ENCODE results near the gene HSF5. TPM values are rescaled to one million over a fixed set of nuclear protein-coding genes. Genes with fewer than 3 reads are reported as not detected.

Gene HSF5
- total RNA-seq, 1 experiment from 2014 or later = not detected

- no peak overlapping the region for H2AFZ ChIP-seq (ENCODE audit: low read length)
- no peak overlapping the region for H2BK15ac ChIP-seq (ENCODE audit: low read depth, low read length)
- H3K9me3 Mint-ChIP-seq = no peaks in the 10 kb centered on the region
- H2BK120ac ChIP-seq (ENCODE audit: low read depth, low read length, poor library complexity, severe bottlenecking) = no peak overlapping the region
- H3K79me1 ChIP-seq (ENCODE audit: insufficient read depth, low read depth, low read length, poor library complexity, severe bottlenecking) = no peaks in the 10 kb centered on the region
- no peak overlapping the region for H3K4me2 ChIP-seq (ENCODE audit: insufficient read depth, insufficient read length, low read length)
- H3K79me2 ChIP-seq (ENCODE audit: insufficient read depth, low read length) = no peaks in the 10 kb centered on the region
- H4K8ac ChIP-seq (replicated peaks; ENCODE audit: insufficient read length, low read depth, low read length) = no peak overlapping the region
- peaks cover 98% of the 10 kb centered on the region for H3K27me3 Mint-ChIP-seq (ENCODE audit: low read depth)
- H3K4me1 Mint-ChIP-seq = peaks cover 44 to 45% of the 10 kb centered on the region in 2 experiments
- H3K9ac ChIP-seq (ENCODE audit: extremely low read depth, insufficient read length, low read length) = no peak overlapping the region
- no peak overlapping the region for H3T11ph ChIP-seq (ENCODE audit: low read length)
- H3K4me1 ChIP-seq (ENCODE audit: insufficient read depth, low read length) = peaks cover 9% of the 10 kb centered on the region; the same call in 1 of the 2 replicates
- no peak overlapping the region for H3K23ac ChIP-seq (ENCODE audit: insufficient read length, low read depth, low read length)
- H2BK12ac ChIP-seq (ENCODE audit: insufficient read length, low read depth, low read length) = no peak overlapping the region
- no peak overlapping the region for H4K91ac ChIP-seq (ENCODE audit: insufficient read length, low read depth, low read length)
- no peak overlapping the region for H3K27ac Mint-ChIP-seq
- no peak overlapping the region for H2BK20ac ChIP-seq (ENCODE audit: low read depth, low read length, poor library complexity, severe bottlenecking)
- no peaks in the 10 kb centered on the region for H3K36me3 Mint-ChIP-seq (ENCODE audit: insufficient read depth in 1 of 3, low read depth in 3 of 3)
- H3K9me3 ChIP-seq (ENCODE audit: control insufficient read depth, low read depth, low read length) = no peaks in the 10 kb centered on the region
- H3K56ac ChIP-seq (ENCODE audit: insufficient read length, low read depth, low read length) = no peak overlapping the region
- H3K14ac ChIP-seq (ENCODE audit: insufficient read depth, low read length) = no peak overlapping the region
- H3K27me3 ChIP-seq (ENCODE audit: insufficient read depth, low read length) = peaks cover 43% of the 10 kb centered on the region
- no peaks in the 10 kb centered on the region for H3K23me2 ChIP-seq (ENCODE audit: insufficient read length, low read depth, low read length, poor library complexity, severe bottlenecking)
- H4K5ac ChIP-seq (ENCODE audit: insufficient read length, low read depth, low read length) = no peak overlapping the region
- H2BK5ac ChIP-seq (ENCODE audit: insufficient read length, low read length) = no peak overlapping the region
- TF ChIP-seq CTCF (conservative IDR thresholded peaks at IDR 0.05) = no peak
- H3K27ac ChIP-seq (ENCODE audit: insufficient read length, low read depth, low read length) = no peak overlapping the region
- no peak overlapping the region for H3K18ac ChIP-seq (ENCODE audit: insufficient read length, low read depth, low read length)
- no peak overlapping the region for H2AK5ac ChIP-seq (ENCODE audit: insufficient read length, low read length)
- no peak for DNase-seq
- no peaks in the 10 kb centered on the region for H4K20me1 ChIP-seq (ENCODE audit: control insufficient read depth, insufficient read depth, insufficient read length)
- H3K4ac ChIP-seq (ENCODE audit: low read depth, low read length) = no peak overlapping the region
- no peak overlapping the region for H3K4me3 Mint-ChIP-seq
Observed at GRCh38 chr17:58400826-58401225, 87.4 kb downstream of the HSF5 start.

All from H9 (cell line).